ENCODE measurements around the gene PRICKLE2.

Gene PRICKLE2, protein sequence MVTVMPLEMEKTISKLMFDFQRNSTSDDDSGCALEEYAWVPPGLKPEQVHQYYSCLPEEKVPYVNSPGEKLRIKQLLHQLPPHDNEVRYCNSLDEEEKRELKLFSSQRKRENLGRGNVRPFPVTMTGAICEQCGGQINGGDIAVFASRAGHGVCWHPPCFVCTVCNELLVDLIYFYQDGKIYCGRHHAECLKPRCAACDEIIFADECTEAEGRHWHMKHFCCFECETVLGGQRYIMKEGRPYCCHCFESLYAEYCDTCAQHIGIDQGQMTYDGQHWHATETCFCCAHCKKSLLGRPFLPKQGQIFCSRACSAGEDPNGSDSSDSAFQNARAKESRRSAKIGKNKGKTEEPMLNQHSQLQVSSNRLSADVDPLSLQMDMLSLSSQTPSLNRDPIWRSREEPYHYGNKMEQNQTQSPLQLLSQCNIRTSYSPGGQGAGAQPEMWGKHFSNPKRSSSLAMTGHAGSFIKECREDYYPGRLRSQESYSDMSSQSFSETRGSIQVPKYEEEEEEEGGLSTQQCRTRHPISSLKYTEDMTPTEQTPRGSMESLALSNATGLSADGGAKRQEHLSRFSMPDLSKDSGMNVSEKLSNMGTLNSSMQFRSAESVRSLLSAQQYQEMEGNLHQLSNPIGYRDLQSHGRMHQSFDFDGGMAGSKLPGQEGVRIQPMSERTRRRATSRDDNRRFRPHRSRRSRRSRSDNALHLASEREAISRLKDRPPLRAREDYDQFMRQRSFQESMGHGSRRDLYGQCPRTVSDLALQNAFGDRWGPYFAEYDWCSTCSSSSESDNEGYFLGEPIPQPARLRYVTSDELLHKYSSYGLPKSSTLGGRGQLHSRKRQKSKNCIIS

DNA sequence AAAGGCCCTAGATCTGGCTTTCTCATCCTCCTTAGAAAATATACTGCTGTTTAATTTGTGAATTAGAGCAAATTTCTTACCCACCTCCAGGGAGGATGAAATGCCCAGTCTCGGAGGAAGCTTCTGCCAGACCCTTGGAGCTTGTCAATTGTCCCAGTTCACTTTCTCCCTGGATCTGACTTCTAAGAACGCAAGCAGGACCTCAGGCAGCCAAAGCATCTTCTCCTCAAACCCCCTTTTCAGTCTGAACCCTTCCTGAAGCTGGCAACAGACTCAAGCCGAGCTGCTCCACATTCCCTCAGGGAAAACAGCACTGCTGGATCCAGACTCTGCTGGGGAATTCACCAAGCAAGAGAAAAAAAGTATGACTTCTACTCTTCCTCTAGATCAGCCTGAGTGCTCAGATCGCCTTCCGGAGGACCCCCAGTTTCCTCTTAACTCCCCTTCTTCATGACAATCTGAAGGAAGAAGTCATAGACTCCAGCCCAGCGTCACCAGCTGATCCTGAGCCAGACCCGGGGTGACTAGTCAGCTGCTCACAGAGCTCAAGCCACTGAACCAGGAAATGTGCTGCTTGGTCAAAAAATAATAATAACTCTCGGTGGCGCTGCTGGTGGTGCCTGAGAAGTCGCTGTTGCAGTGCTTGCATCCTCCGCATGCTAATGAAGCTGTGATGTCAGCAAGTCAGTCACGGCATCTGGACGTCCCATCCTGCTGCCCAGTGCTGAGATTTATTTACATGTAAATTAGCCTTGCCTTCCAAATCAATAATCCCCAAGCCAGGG, at the start of gene PRICKLE2:
Gene PRICKLE2 (minus strand): TSS at position 641 of the 785 bp plus-strand sequence. CDS start 26,539 bp downstream, outside the sequence.
- DNase-seq (ENCODE audit: low spot score): no peak

DNA sequence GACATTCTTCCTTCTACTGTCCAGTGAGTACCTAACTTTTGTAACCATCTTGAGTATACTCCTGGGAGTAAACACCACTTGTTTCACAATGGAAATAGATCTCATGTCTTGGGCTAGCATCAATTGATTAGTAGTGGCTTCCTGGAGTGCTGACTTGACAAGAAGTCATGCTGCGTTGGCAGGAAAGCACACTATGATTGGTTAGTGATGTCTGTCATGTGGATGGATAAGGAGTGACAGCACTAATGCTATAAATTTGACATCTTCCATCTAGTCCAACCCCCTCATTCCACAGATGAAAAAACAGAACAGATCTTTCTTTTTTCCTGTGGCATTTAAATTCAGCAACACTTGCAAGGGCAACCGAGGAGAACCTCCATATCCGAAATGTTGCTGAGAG, 47.6 kb upstream of the PRICKLE2 start:
- no peak for DNase-seq (ENCODE audit: low spot score)

DNA sequence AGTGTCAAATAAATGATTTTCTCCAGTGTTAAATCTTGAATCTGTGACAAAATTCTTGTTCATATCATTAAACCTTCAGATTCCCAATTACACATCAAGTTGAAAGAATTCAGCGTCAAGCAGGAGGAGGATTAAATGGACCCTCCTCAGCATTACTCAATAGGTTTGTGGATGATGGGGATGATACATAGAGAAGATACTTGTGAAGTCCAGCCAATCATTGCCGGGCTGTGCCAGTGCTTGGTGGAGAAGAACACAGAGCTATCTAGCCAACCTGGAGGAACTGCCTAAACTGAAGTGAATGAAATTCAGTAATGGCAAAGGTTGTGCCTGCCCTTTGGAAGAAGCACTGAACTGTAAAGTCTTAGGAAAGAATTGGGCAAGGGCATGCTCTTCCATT, 47.0 kb upstream of the PRICKLE2 start:
- DNase-seq (ENCODE audit: low spot score): no peak

DNA sequence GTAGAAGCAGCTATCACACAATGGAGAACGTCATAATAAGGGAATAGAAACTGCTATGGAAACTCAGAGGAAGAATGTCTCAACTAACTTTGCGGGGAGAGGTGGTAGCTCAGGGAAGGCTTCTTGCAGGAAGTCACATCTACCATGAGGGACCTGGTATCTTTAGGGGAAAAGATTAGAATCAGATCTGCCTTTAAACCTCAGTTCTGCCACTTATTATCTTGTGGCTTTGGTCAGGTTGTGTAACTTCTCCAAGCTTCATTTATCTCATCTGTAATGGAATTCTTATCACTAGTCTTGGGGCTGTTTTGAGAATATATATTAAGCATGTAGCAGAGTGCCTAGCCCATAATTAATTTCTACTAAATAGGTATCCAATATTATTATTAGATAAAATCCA, 46.4 kb upstream of the PRICKLE2 start:
- no peak for DNase-seq (ENCODE audit: low spot score)

DNA sequence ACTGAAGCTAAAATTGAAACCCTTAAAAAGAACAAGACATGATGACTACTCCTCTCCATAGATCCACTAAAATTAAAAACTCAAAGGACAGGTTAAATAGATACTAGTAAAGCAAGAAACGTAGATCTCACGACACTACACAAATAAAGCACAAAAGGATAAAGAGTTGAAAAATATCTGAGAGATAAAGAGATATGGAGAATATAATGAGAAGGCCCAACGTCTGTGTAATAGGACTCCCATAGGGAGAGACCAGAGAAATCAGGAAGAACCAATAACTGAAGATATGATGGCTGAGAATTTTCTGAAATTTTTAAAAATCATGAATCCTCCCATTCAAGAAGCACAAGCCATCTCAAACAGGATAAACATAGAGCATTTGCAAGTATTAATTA, 45.6 kb upstream of the PRICKLE2 start:
- DNase-seq (ENCODE audit: low spot score): no peak

DNA sequence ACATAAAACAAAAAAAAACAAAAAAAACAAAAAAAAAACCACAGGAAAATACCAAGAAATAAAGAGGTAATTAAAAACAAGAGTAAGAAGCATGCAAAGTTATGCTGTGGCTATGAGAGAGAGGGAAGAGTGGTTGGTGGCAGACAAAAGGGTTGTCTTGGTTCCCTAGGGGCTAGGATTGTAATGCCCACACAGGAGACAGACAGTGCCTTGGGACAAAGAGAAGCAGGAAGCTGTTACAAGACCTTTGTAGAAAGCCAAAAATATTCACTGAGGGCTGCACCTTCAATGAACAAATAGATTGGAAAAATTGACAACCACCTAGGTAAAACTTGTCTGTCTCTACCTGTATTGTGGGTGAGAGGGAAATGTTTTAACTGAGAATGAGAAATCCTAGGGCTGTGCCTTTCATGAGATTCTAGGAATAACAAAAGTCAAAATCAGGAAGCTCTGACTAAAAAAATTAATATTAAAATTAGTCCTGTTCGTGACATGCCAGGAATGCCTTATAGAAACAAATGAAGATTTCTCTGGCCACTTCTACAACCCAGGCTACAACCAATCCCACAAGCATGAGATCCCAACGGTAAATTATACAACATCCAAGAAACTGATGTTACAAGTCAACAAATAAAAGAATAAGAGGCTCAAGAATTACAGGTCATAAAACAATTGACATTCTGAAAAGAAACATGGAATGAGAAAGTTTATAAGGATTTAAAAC, 45.0 kb upstream of the PRICKLE2 start:
- no peak for DNase-seq (ENCODE audit: low spot score)

DNA sequence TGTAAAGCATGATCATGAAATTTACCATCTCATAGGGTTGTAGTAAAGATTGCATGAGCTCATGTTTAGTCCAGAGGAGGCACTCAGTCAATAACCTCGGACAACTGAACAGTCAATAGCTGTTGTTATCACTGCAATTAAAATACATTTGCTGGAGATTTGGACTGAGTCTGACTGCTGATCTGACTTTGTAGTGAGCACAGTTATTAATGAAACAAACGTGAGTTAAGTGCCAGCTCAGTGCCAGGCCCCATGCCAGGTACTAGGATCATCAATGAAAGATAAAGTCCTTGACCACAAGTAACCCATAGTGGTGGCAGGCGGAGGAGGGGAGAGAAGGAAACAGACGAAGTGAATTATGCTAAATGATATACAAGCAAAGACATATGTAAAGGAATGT, 43.7 kb upstream of the PRICKLE2 start:
- no peak for DNase-seq (ENCODE audit: low spot score)

DNA sequence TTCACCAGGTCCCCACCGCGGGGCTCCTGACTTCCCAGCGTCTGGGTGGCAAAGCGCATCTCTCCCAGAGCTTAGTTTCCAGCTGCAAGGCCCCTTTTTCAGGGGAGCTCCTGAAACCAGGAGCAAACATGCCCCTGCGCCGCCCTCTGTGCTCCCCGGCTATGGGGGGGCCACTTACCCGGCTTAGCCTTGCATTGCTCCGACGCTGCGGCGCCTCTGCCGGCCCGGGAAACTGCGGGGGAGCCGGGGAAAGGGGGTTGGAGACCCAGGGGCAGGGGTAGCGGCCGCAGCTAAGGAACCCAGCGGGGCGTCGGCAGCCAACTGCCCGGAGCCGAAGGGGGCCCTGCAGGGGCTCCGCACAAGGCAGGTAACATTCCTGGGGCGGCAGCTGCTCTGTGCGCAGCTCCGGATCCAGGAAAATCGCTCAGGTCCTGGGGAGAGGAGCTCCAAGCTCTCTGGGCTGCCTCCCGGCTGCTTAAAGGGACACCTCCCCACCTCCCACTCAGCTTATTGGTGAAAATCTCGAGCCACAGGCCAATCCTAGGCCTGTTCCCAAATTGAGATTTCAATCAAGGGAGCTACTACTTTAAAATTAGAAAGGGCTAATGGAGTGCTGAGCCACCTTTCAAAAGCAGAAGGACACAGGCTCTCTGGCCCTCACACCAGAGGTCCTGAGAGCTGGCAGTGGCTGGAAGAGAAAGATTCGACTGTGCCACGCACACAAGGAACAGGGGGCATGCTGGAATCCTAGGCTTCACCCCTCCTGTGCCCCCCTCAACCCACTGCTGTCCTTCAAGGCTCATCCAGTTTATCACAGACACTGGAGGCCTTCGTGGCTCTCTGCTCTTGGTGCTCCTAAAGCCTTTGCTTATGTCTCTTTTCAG, 42.7 kb upstream of the PRICKLE2 start:
- DNase-seq (ENCODE audit: low spot score): no peak

DNA sequence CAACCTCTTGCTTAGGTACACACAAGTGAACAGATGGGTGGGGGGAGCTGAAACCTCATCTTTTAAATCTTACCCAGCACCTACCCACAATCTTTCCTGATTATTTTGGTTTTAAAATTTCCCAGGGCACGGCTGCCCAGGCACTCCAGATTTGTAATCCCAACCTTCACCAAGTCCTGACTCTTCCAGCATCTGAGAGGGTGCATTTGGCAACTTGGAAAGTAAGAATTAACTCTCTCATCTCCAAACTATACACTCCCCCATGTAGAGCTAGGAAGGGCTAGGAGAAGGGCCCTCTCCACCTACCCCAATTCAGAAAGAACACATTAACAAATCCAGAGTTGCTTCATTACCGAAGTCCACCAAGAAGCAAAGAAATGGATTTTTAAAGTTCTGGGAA, 41.7 kb upstream of the PRICKLE2 start:
- no peak for DNase-seq (ENCODE audit: low spot score)

DNA sequence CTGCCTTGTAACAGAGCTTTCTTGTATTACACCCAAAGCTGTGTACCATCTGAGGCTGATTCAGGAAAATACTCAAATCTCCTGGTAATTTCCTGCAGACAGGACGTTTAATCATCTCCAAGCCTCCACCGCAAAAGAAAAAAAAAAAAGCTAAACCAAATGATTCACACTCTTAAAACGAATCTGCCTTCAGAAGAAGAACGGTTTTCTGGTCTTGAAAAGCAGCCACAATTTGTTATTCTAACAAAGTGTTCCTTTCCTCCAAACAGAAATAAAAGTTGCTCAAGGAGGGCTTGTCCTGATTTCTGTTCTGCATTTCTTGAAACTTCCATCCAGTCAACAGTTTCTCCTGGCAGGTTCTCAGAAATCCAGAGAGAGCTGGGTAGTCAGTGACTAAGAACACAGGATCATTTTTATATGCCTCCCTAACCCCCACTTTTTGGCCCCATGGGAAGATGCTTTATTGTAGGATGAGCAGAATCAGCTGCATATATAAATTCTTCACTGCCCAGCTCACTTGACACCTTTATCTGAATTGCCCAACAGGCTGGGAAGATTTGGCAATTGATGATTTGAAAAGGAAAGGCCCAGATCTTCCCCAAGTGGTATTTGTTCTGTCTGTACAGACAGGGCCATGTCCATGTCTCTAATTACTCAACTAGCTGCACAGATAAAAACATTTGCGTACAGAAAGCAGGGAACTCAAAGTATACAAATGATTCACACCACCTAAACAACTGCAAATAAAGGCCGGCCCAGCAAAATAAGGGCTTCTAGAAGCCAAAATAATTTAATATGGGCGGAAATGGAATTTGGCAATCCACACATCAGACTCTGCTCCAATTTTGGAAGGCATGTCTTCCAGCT, 41.0 kb upstream of the PRICKLE2 start:
- DNase-seq (ENCODE audit: low spot score): no peak

DNA sequence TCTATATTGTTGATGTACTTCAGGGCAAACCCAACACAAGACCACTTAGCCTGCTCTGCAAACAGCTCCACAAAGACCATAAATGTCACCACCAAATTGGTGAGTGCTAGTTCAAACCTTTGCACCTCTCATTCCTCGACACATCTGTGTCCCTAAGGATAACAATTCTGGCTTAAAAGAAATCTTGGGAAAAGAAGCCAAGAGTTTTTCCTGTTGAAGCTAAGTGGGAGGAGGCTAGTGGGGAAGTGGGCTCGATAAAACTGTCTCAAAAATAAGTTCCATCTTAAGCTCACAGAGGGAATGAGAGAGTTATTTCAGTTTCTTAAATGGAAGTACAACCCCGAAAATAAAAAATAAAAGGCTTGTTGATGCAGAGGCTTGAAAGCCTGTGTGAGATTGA, 40.4 kb upstream of the PRICKLE2 start:
- no peak for DNase-seq (ENCODE audit: low spot score)

DNA sequence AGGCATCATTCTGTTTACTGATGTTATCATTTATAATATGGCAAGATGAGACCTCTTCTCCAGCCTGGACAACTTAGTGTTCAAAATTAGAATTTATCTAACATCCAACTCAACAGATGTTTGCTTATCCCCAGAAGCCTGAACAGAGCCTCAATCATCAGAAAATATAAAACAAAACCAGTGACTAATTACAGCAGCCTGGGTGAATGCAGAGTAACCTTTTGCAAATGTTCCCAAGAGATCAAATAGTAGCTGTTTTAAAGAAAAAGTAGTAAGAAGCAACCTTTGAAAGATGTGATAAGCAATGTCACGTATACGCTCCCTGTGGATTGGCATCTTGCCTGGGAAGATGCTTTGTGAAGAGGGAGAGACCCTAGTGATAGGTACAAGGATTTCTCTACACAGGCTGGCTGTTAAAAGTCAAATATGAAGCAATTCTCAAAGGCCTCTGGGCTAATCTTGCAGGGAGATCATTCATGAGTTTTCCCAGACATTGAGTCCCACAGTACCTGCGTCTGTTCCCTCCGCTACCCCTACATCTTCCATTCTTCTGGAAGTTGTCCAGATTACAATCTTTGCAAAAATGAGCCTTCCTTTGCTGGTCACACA, 39.3 kb upstream of the PRICKLE2 start:
- DNase-seq (ENCODE audit: low spot score): peak; percentile 5

DNA sequence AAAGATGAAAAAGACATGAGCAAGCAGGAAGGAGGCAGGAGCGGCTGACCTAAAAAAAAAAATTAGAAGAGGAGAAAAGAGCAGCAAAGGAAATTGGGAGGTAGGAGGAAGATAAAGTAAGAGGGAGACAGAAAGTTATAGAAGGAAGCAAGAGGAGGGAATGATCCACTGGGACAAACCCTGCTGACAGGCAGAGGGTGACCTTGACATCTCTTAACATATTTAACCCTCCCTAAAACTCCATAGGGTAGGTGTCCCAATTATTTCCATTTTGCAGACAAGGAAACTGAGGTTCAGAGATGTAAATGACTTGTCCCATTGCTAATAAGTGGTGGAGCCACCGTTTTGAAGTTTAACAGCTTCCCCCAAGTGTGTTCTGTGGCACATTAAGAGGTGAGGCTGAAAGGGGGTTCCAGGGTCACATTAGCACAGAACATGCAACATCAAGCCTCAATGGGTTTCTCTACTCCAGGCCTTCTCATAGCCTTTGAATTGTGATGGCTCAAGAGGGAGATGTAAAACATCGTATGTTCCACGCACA, 37.4 kb upstream of the PRICKLE2 start:
- no peak for DNase-seq (ENCODE audit: low spot score)

DNA sequence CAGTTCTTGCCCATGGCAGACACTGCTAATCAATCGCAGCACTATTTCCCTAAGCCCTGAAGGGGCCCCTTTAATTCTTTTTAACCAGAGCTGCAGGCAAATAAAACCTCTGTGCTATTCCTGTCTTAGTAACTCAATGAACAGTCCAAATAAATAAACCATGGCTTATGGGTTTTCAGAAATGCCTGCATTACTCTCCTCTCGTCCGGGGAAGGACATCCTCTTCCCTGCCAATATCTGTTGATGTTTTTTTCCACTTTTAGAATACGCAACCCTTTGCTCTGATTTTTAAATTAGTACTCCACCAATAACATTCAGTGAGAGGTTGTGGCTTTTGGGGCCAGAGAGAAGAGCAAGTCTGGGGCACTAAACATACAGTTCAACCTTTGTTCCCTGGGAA, 35.2 kb upstream of the PRICKLE2 start:
- no peak for DNase-seq (ENCODE audit: low spot score)

DNA sequence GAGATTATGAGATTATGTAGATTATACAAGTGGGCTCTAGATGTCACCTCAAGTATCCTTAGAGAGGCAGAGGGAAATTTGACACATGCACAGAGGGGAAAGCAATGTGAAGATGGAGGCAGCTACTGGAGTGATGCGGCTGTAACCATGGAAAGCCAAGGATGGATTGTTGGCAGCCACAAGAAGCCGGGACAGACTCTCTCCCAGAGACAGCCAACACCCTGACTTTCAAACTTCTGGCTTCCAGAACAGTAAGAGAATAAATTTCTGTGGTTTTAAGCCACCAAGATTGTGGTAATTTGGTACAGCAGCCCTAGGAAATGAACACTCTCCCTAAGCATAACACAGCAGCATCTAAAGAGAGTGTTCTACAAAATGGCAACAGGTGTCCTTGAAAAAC, 34.4 kb upstream of the PRICKLE2 start:
- no peak for DNase-seq (ENCODE audit: low spot score)

DNA sequence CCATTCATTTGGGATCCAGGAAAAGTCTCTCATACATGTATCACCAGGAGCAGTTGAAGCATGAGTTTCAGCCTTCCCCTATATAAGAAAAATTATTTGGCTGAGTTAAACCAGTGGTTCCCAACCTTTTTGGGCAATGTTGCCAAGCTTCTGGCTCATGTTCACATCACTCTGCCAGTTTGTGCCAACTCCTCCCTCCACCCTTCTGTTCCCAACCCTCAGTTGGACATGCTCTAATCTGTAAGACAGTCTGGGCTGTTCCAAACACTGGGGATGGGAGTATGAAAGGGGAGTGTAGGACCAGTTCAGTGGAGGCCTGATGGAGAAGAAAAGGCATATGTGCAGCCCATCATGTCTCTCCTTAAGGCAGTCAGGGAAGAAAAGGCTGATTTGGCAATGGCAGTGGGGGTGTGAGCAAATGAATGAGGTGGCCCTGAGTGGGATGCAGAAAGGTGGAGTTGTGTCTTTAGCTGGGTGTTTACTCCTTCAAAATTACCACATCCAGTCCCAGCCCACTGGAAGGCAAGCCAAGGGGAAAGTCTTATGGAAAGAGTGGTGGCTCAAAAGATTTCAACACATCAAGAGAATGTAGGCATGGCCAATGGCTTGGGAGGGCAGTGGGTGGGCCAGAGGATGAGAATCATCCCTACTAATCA, 32.0 kb upstream of the PRICKLE2 start:
- DNase-seq (ENCODE audit: low spot score): no peak

DNA sequence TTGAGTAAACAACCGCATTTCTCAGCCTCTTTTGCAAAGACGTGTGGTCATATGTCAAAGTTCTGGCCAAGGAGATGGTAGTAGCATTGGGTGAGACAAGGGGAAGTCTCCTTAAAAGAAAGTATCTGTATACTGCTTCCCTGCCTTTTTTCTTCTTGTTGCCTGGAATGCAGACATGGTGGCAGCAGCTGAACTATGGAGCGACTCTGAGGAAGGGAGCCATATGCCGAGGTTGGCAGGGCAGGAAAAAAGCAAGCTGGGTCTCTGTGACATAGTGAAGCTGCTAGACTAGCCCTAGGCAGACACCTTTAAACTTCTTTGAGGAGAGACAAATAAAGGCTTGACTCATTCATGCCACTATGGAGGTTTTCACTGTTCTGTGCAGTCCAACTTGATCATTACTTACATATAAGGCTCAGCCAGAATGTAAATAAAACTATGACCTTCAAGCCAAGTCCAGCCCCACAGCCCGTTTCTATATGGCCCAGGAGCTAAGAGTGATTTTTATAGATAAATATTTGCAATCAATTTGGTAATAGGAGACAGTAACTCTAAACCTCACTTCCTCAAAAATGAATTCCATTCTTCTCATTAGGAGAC, 30.6 kb upstream of the PRICKLE2 start:
- no peak for DNase-seq (ENCODE audit: low spot score)

DNA sequence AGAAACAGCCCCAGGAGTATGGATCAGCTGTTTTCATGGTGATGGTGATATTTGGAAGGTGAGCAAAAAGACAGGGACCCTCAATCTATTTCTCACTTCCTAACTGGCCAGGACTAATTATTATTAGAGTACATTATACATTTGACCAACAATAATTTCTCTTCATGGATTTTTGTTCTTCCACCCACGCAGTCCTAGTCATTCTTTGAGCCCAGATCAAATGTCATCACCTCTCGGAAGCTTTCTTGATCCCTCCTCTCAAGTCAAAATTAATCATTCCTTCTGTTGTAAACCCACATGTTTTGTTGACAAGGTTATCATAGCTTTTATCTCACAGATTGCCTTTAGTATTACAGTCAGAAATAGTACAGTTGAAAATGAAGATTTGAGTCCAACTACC, 29.2 kb upstream of the PRICKLE2 start:
- DNase-seq (ENCODE audit: low spot score): no peak
